SK-N-SH treated with all-trans-retinoic acid at 6 μM for 48 hours (cell line): Measurements from ENCODE around the gene UVRAG.

ENCODE experiments used
- BACH2 ChIP-seq: fragments of 250-450 bp; sonication (Bioruptor Pico); IDR thresholded peaks from 2 replicates; pipeline ENCODE4 v1.9.0; 2021; ENCODE audit warnings: mild to moderate bottlenecking, borderline replicate concordance
- CSRNP3 ChIP-seq: fragments of 250-450 bp; sonication (Bioruptor Pico); IDR thresholded peaks from 2 replicates; pipeline ENCODE4 v1.5.1; 2021; ENCODE audit warnings: mild to moderate bottlenecking, moderate library complexity
- TOX ChIP-seq: fragments of 250-450 bp; sonication (Bioruptor Pico); IDR thresholded peaks from 2 replicates; pipeline ENCODE4 v1.8.0; 2021; ENCODE audit warnings: mild to moderate bottlenecking, moderate library complexity, borderline replicate concordance
- ZFP30 ChIP-seq: fragments of 450-650 bp; formaldehyde crosslinking; IDR thresholded peaks from 2 replicates; pipeline ENCODE4 v1.5.0; 2022; ENCODE audit warnings: mild to moderate bottlenecking, moderate library complexity
- ZNF70 ChIP-seq: fragments of 450-650 bp; formaldehyde crosslinking; IDR thresholded peaks from 2 replicates; pipeline ENCODE4 v1.5.0; 2020; ENCODE audit warnings: mild to moderate bottlenecking, moderate library complexity
- TF ChIP-seq, protein P1 (sequence below): fragments of 250-450 bp; sonication (Bioruptor Pico); IDR thresholded peaks from 2 replicates; pipeline ENCODE4 v1.5.1; 2020; ENCODE audit warnings: low read depth, mild to moderate bottlenecking, moderate library complexity
- TF ChIP-seq, protein P2 (sequence below): fragments of 250-450 bp; sonication (Bioruptor Pico); IDR thresholded peaks from 2 replicates; pipeline ENCODE4 v1.8.0; 2020; ENCODE audit warnings: mild to moderate bottlenecking, moderate library complexity, borderline replicate concordance

DNA sequence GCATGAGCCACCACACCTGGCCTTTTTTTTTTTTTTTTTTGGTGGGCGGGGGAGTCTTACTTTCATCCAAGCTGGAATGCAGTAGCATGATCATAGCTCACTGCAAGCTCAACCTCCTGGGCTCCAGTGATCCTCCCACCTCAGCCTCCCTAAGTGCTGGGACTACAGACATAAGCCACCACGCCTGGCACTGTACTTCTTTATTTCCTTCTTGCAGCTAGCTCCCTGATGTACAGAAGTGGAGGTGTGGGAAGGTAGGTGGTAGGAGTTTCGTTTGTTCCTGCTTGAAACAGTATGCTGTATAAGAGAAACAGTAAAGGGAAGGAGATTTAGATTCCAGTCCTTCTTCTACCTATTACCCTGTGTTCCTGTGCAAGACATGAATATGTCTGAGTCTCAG is 319.2 kb downstream of the UVRAG start:
- TF ChIP-seq BACH2 (CRISPR knock-in tag) (no peak), TOX (no peak), ZFP30 (CRISPR knock-in tag) (no peak), CSRNP3 (CRISPR knock-in tag) (no peak), ZNF70 (CRISPR knock-in tag) (no peak)
- TF ChIP-seq, protein P1, sequence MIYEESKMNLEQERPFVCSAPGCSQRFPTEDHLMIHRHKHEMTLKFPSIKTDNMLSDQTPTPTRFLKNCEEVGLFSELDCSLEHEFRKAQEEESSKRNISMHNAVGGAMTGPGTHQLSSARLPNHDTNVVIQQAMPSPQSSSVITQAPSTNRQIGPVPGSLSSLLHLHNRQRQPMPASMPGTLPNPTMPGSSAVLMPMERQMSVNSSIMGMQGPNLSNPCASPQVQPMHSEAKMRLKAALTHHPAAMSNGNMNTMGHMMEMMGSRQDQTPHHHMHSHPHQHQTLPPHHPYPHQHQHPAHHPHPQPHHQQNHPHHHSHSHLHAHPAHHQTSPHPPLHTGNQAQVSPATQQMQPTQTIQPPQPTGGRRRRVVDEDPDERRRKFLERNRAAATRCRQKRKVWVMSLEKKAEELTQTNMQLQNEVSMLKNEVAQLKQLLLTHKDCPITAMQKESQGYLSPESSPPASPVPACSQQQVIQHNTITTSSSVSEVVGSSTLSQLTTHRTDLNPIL = no peak
- TF ChIP-seq, protein P2, sequence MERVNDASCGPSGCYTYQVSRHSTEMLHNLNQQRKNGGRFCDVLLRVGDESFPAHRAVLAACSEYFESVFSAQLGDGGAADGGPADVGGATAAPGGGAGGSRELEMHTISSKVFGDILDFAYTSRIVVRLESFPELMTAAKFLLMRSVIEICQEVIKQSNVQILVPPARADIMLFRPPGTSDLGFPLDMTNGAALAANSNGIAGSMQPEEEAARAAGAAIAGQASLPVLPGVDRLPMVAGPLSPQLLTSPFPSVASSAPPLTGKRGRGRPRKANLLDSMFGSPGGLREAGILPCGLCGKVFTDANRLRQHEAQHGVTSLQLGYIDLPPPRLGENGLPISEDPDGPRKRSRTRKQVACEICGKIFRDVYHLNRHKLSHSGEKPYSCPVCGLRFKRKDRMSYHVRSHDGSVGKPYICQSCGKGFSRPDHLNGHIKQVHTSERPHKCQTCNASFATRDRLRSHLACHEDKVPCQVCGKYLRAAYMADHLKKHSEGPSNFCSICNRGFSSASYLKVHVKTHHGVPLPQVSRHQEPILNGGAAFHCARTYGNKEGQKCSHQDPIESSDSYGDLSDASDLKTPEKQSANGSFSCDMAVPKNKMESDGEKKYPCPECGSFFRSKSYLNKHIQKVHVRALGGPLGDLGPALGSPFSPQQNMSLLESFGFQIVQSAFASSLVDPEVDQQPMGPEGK (CRISPR knock-in tag) = no peak
